Stomach (tissue), 4 donors: Measurements from ENCODE around the gene LDHAL6A.

ENCODE experiments used
- CTCF ChIP-seq, 7 experiments: fragments of 450-650 bp in 4 of 7; fragments of 200-600 bp in 3 of 7; sonication (generic) in 3 of 7; IDR thresholded peaks; one replicate each; pipeline ENCODE4 v1.5.1; 2016 to 2019; ENCODE audit warnings: antibody characterized with exemption in 7 of 7, control low read depth in 2 of 7, mild to moderate bottlenecking in 1 of 7
- POLR2A ChIP-seq, 4 donors: fragments of 450-650 bp; IDR thresholded peaks; one replicate each; pipeline ENCODE4 v1.6.1; 2016; ENCODE audit warnings: antibody characterized with exemption in 4 of 4, control low read depth in 2 of 4, mild to moderate bottlenecking in 1 of 4, moderate library complexity in 1 of 4
- POLR2AphosphoS5 ChIP-seq, 3 donors: sonication (generic); formaldehyde crosslinking; IDR thresholded peaks; one replicate each; pipeline ENCODE4 v1.6.1; 2016; ENCODE audit warnings: antibody characterized with exemption in 3 of 3

DNA sequence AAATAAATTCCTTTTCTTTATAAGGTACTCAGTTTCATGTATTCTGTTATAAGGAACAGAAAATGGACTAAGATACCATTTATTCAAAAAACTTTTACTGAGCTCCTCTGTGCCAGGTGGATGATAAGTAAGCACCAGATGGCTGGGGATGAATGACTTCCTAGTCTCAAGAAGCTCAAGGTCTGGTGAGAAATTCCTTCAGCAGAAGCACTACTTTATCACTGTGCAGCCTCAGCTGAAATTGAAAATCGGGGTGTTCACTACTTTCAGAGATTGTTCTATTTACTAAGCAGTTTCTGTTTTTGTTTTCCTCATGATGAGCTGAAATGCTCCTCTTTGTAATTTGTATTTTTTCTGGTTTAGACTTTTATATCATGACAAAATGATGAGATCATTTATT is 7.8 kb downstream of the LDHAL6A start:
- TF ChIP-seq POLR2A (IDR thresholded peaks at IDR 0.05) = no peak
- TF ChIP-seq CTCF (IDR thresholded peaks at IDR 0.05) = no peak
- no peak for TF ChIP-seq POLR2AphosphoS5 (IDR thresholded peaks at IDR 0.05)
